ENCODE results near the gene PFDN4.

Gene PFDN4

GRCh38 chr20:54207053-54207742, 689 bp upstream of the PFDN4 start:
- no peak for DNase-seq
- peaks cover 41% of the 10 kb centered on the region for H3K79me2 ChIP-seq (ENCODE audit: insufficient read depth, low read length)
- H3K9ac ChIP-seq (ENCODE audit: low read depth, low read length), result peak overlapping the region; percentile 63
- peaks cover 4% of the 10 kb centered on the region for H3K36me3 ChIP-seq (ENCODE audit: insufficient read depth, low read length)
- H2AFZ ChIP-seq (ENCODE audit: low read depth, low read length), result peak overlapping the region; percentile 83
- H4K20me1 ChIP-seq (ENCODE audit: insufficient read depth, low read length), result peaks cover 9% of the 10 kb centered on the region; the same call in 1 of the 2 replicates
- TF ChIP-seq EZH2 (IDR thresholded peaks at IDR 0.05; ENCODE audit: borderline replicate concordance, low read depth, low read length, severe bottlenecking), result no peak
- TF ChIP-seq, protein P1, sequence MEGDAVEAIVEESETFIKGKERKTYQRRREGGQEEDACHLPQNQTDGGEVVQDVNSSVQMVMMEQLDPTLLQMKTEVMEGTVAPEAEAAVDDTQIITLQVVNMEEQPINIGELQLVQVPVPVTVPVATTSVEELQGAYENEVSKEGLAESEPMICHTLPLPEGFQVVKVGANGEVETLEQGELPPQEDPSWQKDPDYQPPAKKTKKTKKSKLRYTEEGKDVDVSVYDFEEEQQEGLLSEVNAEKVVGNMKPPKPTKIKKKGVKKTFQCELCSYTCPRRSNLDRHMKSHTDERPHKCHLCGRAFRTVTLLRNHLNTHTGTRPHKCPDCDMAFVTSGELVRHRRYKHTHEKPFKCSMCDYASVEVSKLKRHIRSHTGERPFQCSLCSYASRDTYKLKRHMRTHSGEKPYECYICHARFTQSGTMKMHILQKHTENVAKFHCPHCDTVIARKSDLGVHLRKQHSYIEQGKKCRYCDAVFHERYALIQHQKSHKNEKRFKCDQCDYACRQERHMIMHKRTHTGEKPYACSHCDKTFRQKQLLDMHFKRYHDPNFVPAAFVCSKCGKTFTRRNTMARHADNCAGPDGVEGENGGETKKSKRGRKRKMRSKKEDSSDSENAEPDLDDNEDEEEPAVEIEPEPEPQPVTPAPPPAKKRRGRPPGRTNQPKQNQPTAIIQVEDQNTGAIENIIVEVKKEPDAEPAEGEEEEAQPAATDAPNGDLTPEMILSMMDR (IDR thresholded peaks at IDR 0.05; ENCODE audit: borderline replicate concordance, extremely low read depth, low read length, poor library complexity, severe bottlenecking), result no peak
- H3K27me3 ChIP-seq (ENCODE audit: insufficient read depth, low read length, poor library complexity), result peaks cover 9% of the 10 kb centered on the region
- no peak overlapping the region for H3K27ac ChIP-seq (ENCODE audit: low read length)
- H3K4me1 ChIP-seq (ENCODE audit: insufficient read depth, low read length), result peaks cover 24% of the 10 kb centered on the region
- H3K9me3 ChIP-seq (ENCODE audit: insufficient read depth, low read length, severe bottlenecking), result no peaks in the 10 kb centered on the region
- peak overlapping the region; percentile 87 for H3K4me2 ChIP-seq (ENCODE audit: insufficient read depth, low read length)
- peak overlapping the region in 1 of 2 experiments; percentile 93; a peak in 2 of 4 replicates for H3K4me3 ChIP-seq (ENCODE audit: low read depth in 1 of 2, low read length in 2 of 2)
- no peak for ATAC-seq (ENCODE audit: insufficient read depth, low read depth)

- ATAC-seq (ENCODE audit: insufficient read depth, low read depth), result peak; percentile 11; the same call in 2 of the 3 replicates
- Histone ChIP-seq H3K4me3 (ENCODE audit: low read depth in 1 of 2, low read length in 2 of 2) (peak overlapping the region; percentile 77 to 93), H3K9me3 (ENCODE audit: insufficient read depth, low read length, severe bottlenecking) (no peaks in the 10 kb centered on the region), H2AFZ (ENCODE audit: low read depth, low read length) (peak overlapping the region; percentile 83), H3K4me2 (ENCODE audit: insufficient read depth, low read length) (peak overlapping the region; percentile 87), H3K4me1 (ENCODE audit: insufficient read depth, low read length) (peaks cover 24% of the 10 kb centered on the region), H3K36me3 (ENCODE audit: insufficient read depth, low read length) (peaks cover 4% of the 10 kb centered on the region), H3K79me2 (ENCODE audit: insufficient read depth, low read length) (peaks cover 53% of the 10 kb centered on the region), H3K9ac (ENCODE audit: low read depth, low read length) (peak overlapping the region; percentile 63), H3K27ac (ENCODE audit: low read length) (peak overlapping the region; percentile 89), H3K27me3 (ENCODE audit: insufficient read depth, low read length, poor library complexity) (peaks cover 9% of the 10 kb centered on the region), H4K20me1 (ENCODE audit: insufficient read depth, low read length) (peaks cover 20% of the 10 kb centered on the region; the same call in 1 of the 2 replicates)
- DNase-seq, result peak; percentile 43
- no peak for TF ChIP-seq EZH2 (IDR thresholded peaks at IDR 0.05; ENCODE audit: borderline replicate concordance, low read depth, low read length, severe bottlenecking)
- TF ChIP-seq, protein P1 (IDR thresholded peaks at IDR 0.05; ENCODE audit: borderline replicate concordance, extremely low read depth, low read length, poor library complexity, severe bottlenecking), result no peak
Measured at GRCh38 chr20:54208548-54209176, 775 bp downstream of the PFDN4 start.

GRCh38 chr20:54209216-54209813, 1.4 kb downstream of the PFDN4 start:
- peaks cover 9% of the 10 kb centered on the region for H3K27me3 ChIP-seq (ENCODE audit: insufficient read depth, low read length, poor library complexity)
- H3K27ac ChIP-seq (ENCODE audit: low read length), result peak overlapping the region; percentile 89; the same call in 1 of the 2 replicates
- H3K9ac ChIP-seq (ENCODE audit: low read depth, low read length), result peak overlapping the region; percentile 63
- peak overlapping the region; percentile 87 for H3K4me2 ChIP-seq (ENCODE audit: insufficient read depth, low read length)
- DNase-seq, result no peak
- no peak overlapping the region for H2AFZ ChIP-seq (ENCODE audit: low read depth, low read length)
- H3K79me2 ChIP-seq (ENCODE audit: insufficient read depth, low read length), result peaks cover 58% of the 10 kb centered on the region
- ATAC-seq (ENCODE audit: insufficient read depth, low read depth), result no peak
- TF ChIP-seq, protein P1 (IDR thresholded peaks at IDR 0.05; ENCODE audit: borderline replicate concordance, extremely low read depth, low read length, poor library complexity, severe bottlenecking), result no peak
- TF ChIP-seq EZH2 (IDR thresholded peaks at IDR 0.05; ENCODE audit: borderline replicate concordance, low read depth, low read length, severe bottlenecking), result no peak
- peaks cover 24% of the 10 kb centered on the region for H3K4me1 ChIP-seq (ENCODE audit: insufficient read depth, low read length)
- H3K4me3 ChIP-seq (ENCODE audit: low read depth in 1 of 2, low read length in 2 of 2), result peak overlapping the region; percentile 77 to 93; a peak in 3 of 4 replicates
- H4K20me1 ChIP-seq (ENCODE audit: insufficient read depth, low read length), result peaks cover 22% of the 10 kb centered on the region; the same call in 1 of the 2 replicates
- H3K36me3 ChIP-seq (ENCODE audit: insufficient read depth, low read length), result peaks cover 4% of the 10 kb centered on the region
- no peaks in the 10 kb centered on the region for H3K9me3 ChIP-seq (ENCODE audit: insufficient read depth, low read length, severe bottlenecking)
